Esophagus muscularis mucosa (tissue), 3 donors: Measurements from ENCODE around the gene TSPAN32.
"Not testable (repeated sequence)": the region's sequence is repeated elsewhere in the genome, so short reads cannot be mapped to it uniquely, and the experiment has no call there.

Experiments
- CTCF ChIP-seq, 3 experiments: fragments of 200-600 bp in 2 of 3; fragments of 450-650 bp in 1 of 3; sonication (generic) in 2 of 3; IDR thresholded peaks; one replicate each; pipeline ENCODE4 v1.5.1; 2017 to 2019; ENCODE audit warnings: antibody characterized with exemption in 3 of 3, mild to moderate bottlenecking in 2 of 3, moderate library complexity in 1 of 3
- EP300 ChIP-seq: sonication (generic); formaldehyde crosslinking; IDR thresholded peaks from one replicate; pipeline ENCODE4 v1.6.1; 2017; ENCODE audit warnings: antibody characterized with exemption

GRCh38 chr11:2338760-2339159, 36.9 kb downstream of the TSPAN32 start:
- TF ChIP-seq CTCF (IDR thresholded peaks at IDR 0.05); EP300: not testable (repeated sequence)
